LNCAP (cell line): ENCODE data around the gene KRT7.

Experiments
- TF ChIP-seq, protein P1 (sequence below): fragments of 450-650 bp; IDR thresholded peaks from 2 replicates; pipeline ENCODE4 v1.5.1; 2017; ENCODE audit warnings: mild to moderate bottlenecking

The KRT7 gene

DNA sequence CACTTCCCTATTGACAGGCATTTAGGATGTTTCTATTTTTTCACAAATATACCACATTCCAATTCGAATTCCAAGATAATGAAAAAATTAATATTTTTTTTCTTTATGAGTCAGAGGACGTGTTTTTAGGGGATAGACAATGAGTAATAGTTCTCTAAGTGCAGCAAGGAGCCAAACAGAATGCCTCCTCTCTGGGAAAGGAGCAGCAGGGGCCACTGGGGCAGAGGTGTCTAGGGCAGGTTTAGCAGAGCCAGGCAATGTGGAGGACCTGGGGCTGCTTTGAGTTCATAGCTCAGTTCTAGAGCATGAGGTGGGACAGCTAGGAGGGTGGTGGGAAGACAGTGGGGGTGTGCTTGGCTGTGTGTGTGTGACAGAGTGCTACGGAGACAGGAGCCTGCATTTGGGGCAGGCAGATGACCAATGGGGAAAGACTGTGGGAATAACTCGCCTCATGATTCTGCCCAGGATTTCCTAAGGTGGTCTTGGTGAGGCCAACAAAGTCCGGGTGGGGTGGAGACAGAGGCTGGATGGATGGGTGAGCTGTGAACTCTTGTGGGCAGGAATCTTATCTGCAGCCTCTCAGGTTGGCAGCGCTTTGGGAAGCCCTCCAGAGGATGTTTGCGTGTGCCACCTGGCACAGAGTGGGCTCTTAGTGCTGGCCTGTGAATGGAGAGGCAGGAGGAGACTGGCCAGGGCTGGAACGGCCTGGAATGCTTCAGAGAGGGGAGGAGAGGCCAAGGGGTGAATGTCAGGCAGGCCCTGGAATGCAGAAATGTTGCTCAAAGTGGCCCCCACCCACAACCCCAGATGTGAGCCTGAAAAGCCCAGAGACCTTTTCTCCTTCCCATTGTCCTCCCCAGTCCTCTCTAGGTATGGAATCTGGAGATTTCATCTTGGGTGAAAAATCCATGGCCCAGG, 2.4 kb upstream of the KRT7 start:
- TF ChIP-seq, protein P1, sequence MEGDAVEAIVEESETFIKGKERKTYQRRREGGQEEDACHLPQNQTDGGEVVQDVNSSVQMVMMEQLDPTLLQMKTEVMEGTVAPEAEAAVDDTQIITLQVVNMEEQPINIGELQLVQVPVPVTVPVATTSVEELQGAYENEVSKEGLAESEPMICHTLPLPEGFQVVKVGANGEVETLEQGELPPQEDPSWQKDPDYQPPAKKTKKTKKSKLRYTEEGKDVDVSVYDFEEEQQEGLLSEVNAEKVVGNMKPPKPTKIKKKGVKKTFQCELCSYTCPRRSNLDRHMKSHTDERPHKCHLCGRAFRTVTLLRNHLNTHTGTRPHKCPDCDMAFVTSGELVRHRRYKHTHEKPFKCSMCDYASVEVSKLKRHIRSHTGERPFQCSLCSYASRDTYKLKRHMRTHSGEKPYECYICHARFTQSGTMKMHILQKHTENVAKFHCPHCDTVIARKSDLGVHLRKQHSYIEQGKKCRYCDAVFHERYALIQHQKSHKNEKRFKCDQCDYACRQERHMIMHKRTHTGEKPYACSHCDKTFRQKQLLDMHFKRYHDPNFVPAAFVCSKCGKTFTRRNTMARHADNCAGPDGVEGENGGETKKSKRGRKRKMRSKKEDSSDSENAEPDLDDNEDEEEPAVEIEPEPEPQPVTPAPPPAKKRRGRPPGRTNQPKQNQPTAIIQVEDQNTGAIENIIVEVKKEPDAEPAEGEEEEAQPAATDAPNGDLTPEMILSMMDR, result no peak

DNA sequence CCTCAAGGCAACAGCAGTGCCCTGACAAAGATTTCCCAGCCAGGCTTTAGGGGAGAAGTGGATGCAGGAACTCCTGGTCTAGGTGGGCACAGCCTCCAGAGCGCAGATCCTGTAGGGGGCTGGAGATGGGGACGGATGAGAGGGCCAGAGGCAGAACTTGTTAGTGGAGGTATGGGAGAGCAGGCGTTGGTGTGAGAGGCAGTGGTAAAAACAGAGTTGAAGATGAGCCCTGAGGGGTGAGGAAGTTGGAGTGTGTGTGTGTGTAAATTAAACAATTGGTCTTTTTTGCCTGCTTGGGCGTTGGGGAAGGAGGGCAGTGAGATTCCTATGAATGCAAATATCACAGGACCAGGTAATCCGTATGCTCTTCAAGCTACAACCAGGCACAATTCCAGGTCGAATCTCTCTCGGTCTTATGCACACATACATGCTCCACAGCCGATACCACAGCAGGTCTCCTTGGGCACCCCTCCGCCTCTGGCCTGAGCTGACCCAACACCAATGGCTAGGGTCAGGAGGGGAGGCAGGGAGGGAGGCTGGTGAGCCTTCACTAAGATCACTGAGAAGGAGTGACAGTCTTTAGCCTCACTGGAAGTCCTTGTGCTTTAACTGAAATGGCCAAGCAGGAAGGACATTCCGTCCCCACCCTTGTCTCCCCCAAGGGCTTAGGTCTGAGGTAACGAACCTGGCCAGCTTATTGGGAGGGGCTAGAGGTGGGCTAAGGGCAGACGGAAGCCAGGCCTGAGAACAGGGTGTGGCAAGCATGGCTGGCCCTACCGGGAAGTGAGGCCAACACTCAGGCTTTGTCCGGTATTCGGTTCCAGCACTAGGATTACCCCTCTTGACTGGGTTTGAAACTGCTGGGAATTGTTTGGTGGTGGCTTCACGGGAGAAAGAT, 1.5 kb upstream of the KRT7 start:
- TF ChIP-seq, protein P1, result no peak

DNA sequence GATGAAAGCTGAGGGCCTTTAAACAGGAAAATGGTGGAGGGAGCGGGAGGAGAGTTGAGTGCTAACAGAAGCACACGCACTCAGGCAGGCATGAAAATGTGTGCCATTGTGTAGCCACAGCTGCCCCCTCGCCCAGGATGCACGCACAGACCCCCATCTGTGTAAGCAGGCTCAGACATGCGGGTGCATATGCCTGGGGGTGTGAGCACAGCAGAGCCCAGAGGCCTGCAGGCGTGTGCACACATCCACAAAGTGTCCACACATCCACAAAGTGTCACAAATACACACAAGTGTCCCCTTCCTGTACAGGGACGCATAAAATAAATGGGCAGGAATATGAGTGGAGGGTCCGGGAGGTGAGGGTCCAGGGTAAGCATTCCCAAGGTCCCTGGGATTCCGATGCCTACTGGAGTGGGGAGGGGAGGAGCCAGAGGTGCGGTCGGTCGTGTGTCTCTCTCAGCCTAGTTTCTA, 805 bp upstream of the KRT7 start:
- TF ChIP-seq, protein P1, result no peak

DNA sequence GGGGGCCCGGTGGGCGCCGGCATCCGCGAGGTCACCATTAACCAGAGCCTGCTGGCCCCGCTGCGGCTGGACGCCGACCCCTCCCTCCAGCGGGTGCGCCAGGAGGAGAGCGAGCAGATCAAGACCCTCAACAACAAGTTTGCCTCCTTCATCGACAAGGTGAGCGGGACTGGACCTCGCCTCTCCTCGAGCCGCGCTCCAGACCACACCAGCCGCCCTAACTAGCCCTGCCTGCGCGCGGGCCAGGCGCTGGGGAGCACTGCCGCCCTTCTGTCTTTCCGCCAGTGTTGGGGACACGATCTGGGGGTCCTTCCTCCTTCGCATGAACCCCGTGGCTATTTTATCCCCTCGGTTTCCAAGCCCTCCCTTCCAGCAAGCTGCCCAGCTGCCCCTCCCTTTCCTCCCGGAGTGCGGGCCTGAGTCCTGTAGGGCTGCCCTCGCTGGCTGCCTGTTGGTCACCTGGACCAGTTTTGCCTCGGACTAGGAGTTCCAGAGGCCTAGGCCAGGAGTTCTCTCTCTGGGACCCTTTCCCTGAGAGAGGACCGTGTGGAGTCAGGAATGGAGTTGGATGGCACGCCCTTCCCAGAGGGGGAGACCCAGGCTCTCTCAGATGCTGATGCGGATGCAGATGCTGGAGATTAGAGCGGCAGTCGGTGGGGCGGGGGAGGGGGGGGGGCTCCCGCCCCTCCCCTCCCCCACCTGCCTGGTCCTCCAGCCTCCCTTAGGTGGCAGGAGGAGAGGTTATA, 592 bp downstream of the KRT7 start:
- TF ChIP-seq, protein P1, result no peak

DNA sequence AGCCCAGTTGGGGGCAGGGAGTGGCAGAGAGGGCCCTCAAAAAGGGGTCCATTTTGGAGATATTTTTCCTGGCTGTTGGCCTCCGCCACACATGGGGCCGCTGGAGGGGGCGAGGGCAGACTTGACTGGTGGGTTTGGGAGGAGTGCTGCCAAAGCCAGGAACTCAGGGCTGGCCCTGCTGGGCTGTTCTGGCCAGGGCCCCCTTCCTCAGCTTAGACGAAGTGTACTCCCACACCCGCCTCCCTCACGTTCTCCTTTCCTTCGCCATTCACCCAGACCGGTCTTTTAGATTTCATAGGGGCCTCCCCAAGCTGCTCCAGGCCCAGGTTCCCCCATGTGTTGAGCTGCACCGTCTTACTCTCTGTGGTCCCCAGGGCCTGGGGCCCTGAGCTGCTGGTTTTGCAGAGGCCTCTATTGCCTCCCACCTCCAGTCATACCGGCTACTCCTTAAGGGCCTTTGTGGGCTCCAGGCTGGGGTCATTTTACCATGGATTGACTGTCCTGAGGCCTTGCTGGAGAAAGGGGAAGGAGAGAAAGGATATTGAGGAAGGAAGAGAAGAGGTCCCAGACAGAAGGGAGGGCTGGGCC, 1.3 kb downstream of the KRT7 start:
- TF ChIP-seq, protein P1, result no peak

DNA sequence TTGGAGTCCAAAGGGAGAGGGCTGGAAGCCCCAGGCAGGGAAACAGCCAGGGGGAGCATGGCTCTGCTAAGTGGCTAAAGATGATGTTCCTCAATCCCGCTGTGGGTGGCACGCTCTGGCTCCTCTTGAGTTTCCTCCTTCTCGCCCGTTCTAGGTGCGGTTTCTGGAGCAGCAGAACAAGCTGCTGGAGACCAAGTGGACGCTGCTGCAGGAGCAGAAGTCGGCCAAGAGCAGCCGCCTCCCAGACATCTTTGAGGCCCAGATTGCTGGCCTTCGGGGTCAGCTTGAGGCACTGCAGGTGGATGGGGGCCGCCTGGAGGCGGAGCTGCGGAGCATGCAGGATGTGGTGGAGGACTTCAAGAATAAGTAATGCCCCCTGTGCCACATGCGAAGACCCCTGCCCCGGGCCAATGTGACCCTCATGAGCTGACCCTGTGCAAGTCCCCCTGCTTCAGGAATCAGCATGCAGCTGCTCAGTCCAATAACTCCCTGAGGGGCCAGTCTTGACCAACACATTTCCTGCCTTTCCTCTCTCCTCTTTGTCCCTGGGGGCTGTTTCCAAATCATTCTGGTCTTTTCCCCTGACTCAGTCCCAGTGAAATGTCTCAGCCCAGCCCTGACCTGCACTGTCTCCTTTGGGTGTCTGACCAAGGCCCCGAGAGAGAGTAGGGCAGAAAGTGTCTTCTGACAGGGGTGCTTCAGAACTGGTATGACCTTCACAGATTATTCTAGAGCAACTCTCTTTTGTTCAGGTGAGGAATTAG, 2.1 kb downstream of the KRT7 start:
- TF ChIP-seq, protein P1, result no peak
